Upper lobe of left lung (tissue), 6 donors: ENCODE results near the gene SWAP70. TPM values are rescaled to one million over a fixed set of nuclear protein-coding genes. Genes with fewer than 3 reads are reported as not detected.

ENCODE experiments used
- ATAC-seq, 2 donors: fragments of 200-7000 bp; cut with Tn5 transposase; one replicate each; pipeline ENCODE4 v1.9.1; 2022; ENCODE audit warnings: mild to moderate bottlenecking in 2 of 2, moderate library complexity in 2 of 2; ENCODE audit not compliant: low FRiP score in 2 of 2
- DNase-seq, 2 donors: peaks; one replicate each; pipeline ENCODE4 v3.0.0-alpha.2; 2019 to 2020
- H3K27ac ChIP-seq, 4 donors: fragments of 200-600 bp; sonication (generic); one replicate each; pipeline ENCODE4 v1.5.1; 2016 to 2019
- H3K27me3 ChIP-seq, 4 donors: fragments of 200-600 bp; sonication (generic); one replicate each; pipeline ENCODE4 v1.5.1; 2017 to 2019
- H3K36me3 ChIP-seq, 4 donors: fragments of 200-600 bp; sonication (generic); one replicate each; pipeline ENCODE4 v1.5.1; 2016 to 2019
- H3K4me1 ChIP-seq, 4 donors: fragments of 200-600 bp; sonication (generic); one replicate each; pipeline ENCODE4 v1.5.1; 2018 to 2019
- H3K4me3 ChIP-seq, 4 donors: fragments of 200-600 bp; sonication (generic); one replicate each; pipeline ENCODE4 v1.5.1; 2017 to 2019; ENCODE audit warnings: mild to moderate bottlenecking in 2 of 4, moderate library complexity in 1 of 4
- H3K9me3 ChIP-seq, 4 donors: fragments of 200-600 bp; sonication (generic); one replicate each; pipeline ENCODE4 v1.5.1; 2018 to 2019
- EP300 ChIP-seq, 4 donors: sonication (generic); formaldehyde crosslinking; IDR thresholded peaks; one replicate each; pipeline ENCODE4 v1.5.1; 2017; ENCODE audit warnings: antibody characterized with exemption in 4 of 4, control low read depth in 2 of 4
- POLR2A ChIP-seq, 4 donors: fragments of 450-650 bp; IDR thresholded peaks; one replicate each; pipeline ENCODE4 v1.5.1; 2016 to 2017; ENCODE audit warnings: antibody characterized with exemption in 4 of 4, mild to moderate bottlenecking in 2 of 4
- POLR2AphosphoS5 ChIP-seq, 2 donors: sonication (generic); formaldehyde crosslinking; IDR thresholded peaks; one replicate each; pipeline ENCODE4 v1.5.1; 2017; ENCODE audit warnings: antibody characterized with exemption in 2 of 2
- WGBS, 2 donors: methylation state at CpG; one replicate each; pipeline ENCODE4 v1.1.5; 2017 to 2018; 5-methylcytosine and 5-hydroxymethylcytosine counted together
- total RNA-seq, 6 donors: library from RNA; depleted of rRNA in 4 of 6; stranded (reverse); fragments of >200 nt in 4 of 6; gene quantifications; one replicate each; pipeline versions ENCODE4 v1.1.0 to v1.2.1, GENCODE V29; 2016 to 2021
- TF ChIP-seq, protein P1 (sequence below), 6 experiments: fragments of 450-650 bp in 4 of 6; fragments of 200-600 bp in 2 of 6; sonication (generic) in 2 of 6; IDR thresholded peaks; one replicate each; pipeline ENCODE4 v1.5.1; 2016 to 2019; ENCODE audit warnings: antibody characterized with exemption in 6 of 6
- donor health status: DM: no; HTN: no; CAD: no; lungs with moderate emphysema.
- donor health status: DM: no; HTN: yes; CAD: no; lungs with severe emphysema.

SWAP70 gene
- total RNA-seq, 6 donors from 2014 or later: 31.4 to 80.4 (median 50.2) TPM

DNA sequence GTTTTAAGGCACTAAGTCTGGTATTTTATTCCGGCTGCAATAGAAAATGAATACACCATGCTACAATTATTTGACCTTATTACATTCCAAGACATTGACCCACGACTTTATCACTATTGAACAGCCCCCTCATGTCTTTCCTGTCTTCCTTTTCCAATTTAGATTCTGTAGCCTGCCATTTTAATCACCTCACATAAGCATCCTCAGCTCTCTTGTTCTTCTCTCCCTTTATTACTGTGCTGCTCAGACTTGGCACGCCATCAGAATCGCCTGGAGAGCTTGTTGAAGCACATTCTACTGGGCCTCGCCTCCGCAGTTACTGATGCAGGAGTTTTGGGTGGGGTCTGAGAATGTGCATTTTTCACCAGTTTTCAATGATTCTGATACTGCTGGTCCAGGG, 38.7 kb upstream of the SWAP70 start:
- H3K36me3 ChIP-seq: no peaks in the 10 kb centered on the region
- H3K9me3 ChIP-seq: no peaks in the 10 kb centered on the region
- no peak for TF ChIP-seq POLR2AphosphoS5 (IDR thresholded peaks at IDR 0.05)
- no peak for TF ChIP-seq POLR2A (IDR thresholded peaks at IDR 0.05)
- TF ChIP-seq, protein P1, sequence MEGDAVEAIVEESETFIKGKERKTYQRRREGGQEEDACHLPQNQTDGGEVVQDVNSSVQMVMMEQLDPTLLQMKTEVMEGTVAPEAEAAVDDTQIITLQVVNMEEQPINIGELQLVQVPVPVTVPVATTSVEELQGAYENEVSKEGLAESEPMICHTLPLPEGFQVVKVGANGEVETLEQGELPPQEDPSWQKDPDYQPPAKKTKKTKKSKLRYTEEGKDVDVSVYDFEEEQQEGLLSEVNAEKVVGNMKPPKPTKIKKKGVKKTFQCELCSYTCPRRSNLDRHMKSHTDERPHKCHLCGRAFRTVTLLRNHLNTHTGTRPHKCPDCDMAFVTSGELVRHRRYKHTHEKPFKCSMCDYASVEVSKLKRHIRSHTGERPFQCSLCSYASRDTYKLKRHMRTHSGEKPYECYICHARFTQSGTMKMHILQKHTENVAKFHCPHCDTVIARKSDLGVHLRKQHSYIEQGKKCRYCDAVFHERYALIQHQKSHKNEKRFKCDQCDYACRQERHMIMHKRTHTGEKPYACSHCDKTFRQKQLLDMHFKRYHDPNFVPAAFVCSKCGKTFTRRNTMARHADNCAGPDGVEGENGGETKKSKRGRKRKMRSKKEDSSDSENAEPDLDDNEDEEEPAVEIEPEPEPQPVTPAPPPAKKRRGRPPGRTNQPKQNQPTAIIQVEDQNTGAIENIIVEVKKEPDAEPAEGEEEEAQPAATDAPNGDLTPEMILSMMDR (IDR thresholded peaks at IDR 0.05): no peak
- TF ChIP-seq EP300 (IDR thresholded peaks at IDR 0.05): no peak
- ATAC-seq (peak in 1 of 2 donors; percentile 40), DNase-seq (no peak)
- H3K4me1 ChIP-seq: peaks cover 0 to 13% (median 3%) of the 10 kb centered on the region in 4 donors
- H3K27me3 ChIP-seq: no peaks in the 10 kb centered on the region
- no peak overlapping the region for H3K27ac ChIP-seq
- no peak overlapping the region for H3K4me3 ChIP-seq
- WGBS, 2 donors: 49 to 60% methylated on average over 6 of the region's 6 CpGs

DNA sequence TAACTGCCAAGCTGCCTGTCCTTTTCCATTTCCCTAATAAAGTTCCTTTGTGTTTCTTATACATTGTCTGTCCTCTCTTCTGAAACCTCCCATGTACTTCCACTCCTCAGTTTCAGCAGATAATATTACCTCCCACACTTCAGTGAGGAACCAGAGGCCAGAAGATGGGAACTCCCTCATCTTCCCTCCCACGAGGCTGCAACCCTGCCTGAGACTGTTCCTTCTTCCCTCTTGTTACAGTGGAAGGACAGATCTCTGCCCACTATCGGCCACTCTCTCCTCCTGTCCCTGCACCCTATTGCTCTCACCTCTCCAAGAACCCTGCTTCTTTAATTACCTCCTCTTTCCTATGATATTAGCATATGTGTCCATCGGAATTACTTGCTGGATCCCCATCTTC, 38.1 kb upstream of the SWAP70 start:
- Histone ChIP-seq H3K36me3 (no peaks in the 10 kb centered on the region), H3K27me3 (no peaks in the 10 kb centered on the region), H3K4me1 (peaks cover 0 to 13% (median 3%) of the 10 kb centered on the region in 4 donors), H3K9me3 (no peaks in the 10 kb centered on the region), H3K4me3 (no peak overlapping the region), H3K27ac (no peak overlapping the region)
- 67 to 75% methylated on average over 3 of the region's 3 CpGs for WGBS, 2 donors
- ATAC-seq (peak in 1 of 2 donors; percentile 55), DNase-seq (no peak)
- no peak for TF ChIP-seq POLR2A (IDR thresholded peaks at IDR 0.05)
- no peak for TF ChIP-seq EP300 (IDR thresholded peaks at IDR 0.05)
- TF ChIP-seq POLR2AphosphoS5 (IDR thresholded peaks at IDR 0.05): no peak
- TF ChIP-seq, protein P1 (IDR thresholded peaks at IDR 0.05): no peak

DNA sequence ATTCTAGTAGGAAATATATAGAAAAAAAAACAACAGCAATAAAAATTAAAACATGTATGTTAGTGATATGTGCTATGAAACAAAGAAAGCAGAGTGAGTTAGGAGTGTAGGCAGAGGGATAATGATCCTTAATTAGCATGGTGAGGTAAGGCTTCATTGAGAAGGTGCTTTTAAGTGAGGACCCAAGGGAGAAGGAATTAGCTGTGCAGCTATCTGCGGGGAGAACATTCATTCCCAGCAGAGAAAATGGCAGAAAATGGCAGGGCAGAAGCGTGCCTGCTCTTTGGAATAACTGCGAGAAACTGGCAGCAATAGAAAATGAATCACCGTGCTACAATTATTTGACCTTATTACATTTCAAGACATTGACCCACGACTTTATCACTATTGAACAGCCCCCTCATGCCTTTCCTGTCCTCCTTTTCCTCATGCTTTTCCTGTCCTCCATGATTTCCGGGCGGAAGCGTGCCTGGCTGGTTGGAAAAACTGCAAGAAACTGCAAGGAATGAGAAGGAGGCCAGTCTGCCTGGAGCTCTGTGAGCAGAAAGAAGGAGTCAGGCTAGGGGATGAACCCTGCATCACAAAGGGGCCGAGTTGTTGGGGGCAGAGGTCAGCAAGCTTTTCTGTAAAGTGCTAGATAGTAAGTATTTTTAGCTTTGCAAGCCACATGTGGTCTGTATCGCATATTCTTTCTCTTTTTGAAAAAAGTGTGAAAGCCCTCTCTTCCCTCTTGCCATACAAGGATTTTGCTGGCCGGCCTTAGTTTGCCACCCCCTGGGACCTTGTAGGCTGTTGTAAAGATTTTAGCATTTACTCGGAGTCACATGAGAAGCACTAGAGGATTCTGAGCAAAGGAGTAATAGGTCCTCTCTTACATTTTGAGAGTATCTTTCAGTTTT, 37.1 kb upstream of the SWAP70 start:
- Histone ChIP-seq H3K36me3 (no peaks in the 10 kb centered on the region), H3K27me3 (no peaks in the 10 kb centered on the region), H3K4me3 (no peak overlapping the region), H3K27ac (peak overlapping the region in 2 of 4 donors; percentile 7 to 34), H3K9me3 (no peaks in the 10 kb centered on the region), H3K4me1 (peaks cover 0 to 13% (median 3%) of the 10 kb centered on the region in 4 donors)
- DNase-seq (no peak), ATAC-seq (no peak)
- WGBS, 2 donors: 68% methylated on average over 12 of the region's 12 CpGs
- TF ChIP-seq POLR2A (IDR thresholded peaks at IDR 0.05) (no peak), EP300 (IDR thresholded peaks at IDR 0.05) (peak in 1 of 4 donors; percentile 9), POLR2AphosphoS5 (IDR thresholded peaks at IDR 0.05) (peak; percentile 46 to 79)
- TF ChIP-seq, protein P1 (IDR thresholded peaks at IDR 0.05): no peak

DNA sequence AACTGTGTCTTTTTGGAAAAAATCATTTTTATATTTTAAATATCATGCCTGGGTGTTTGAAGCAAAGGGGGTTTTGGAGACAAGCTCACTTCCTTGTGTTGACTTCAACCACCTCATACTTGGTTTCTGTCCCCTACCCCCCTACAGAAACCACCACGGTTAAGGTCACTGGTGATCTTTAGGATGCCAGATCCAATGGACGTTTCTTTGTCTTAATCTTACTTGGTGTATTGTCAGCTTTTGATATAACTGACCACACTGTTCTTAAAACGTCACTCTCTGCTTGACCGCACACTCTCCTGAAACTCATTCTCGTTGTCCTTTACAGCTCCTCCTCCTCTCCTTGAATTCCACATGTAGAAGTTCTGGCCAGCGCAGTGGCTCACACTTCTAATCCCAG, 34.8 kb upstream of the SWAP70 start:
- WGBS, 2 donors: 87 to 96% methylated on average over 6 of the region's 6 CpGs
- H3K27ac ChIP-seq: no peak overlapping the region
- no peaks in the 10 kb centered on the region for H3K27me3 ChIP-seq
- peaks cover 0 to 13% (median 3%) of the 10 kb centered on the region in 4 donors for H3K4me1 ChIP-seq
- H3K4me3 ChIP-seq: no peak overlapping the region
- H3K9me3 ChIP-seq: no peaks in the 10 kb centered on the region
- DNase-seq (no peak), ATAC-seq (no peak)
- no peak for TF ChIP-seq POLR2AphosphoS5 (IDR thresholded peaks at IDR 0.05)
- no peaks in the 10 kb centered on the region for H3K36me3 ChIP-seq

DNA sequence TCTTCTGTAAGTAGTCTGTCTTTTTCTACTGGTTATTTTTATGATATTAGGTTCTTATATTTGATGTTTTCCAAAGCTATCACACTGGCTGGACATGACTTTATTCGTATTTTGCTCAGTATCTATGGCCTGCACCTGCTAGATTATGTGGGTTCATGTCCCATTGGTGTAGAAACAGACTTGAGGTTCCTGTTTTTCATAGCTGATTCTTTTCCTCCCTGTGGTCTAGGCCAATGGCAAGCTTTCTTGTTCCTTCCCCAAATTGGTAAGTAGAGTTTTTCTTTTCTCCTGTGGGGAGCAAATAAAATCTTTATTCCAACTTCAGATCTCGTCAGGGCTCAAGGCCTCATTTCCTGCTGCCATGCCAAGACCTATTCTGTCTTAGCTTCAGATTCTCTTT, 30.2 kb upstream of the SWAP70 start:
- H3K4me1 ChIP-seq: peaks cover 3 to 8% (median 6%) of the 10 kb centered on the region in 4 donors
- WGBS, 2 donors: 60 to 62% methylated on average over 2 of the region's 2 CpGs
- DNase-seq: no peak
- TF ChIP-seq POLR2A (IDR thresholded peaks at IDR 0.05) (no peak), POLR2AphosphoS5 (IDR thresholded peaks at IDR 0.05) (no peak), EP300 (IDR thresholded peaks at IDR 0.05) (no peak)
- TF ChIP-seq, protein P1 (IDR thresholded peaks at IDR 0.05): no peak
- H3K4me3 ChIP-seq: no peak overlapping the region
- ATAC-seq: no peak
- no peaks in the 10 kb centered on the region for H3K27me3 ChIP-seq
- H3K9me3 ChIP-seq: no peaks in the 10 kb centered on the region
- no peak overlapping the region for H3K27ac ChIP-seq
- H3K36me3 ChIP-seq: no peaks in the 10 kb centered on the region
